Measurements from ENCODE around the gene DMD. TPM values are rescaled to one million over a fixed set of nuclear protein-coding genes. Genes with fewer than 3 reads are reported as not detected.

DMD gene
- total and polyA plus RNA-seq, 2 of the 13 experiments (the other 11 are each of a cell fraction or from before 2014, with no cell fraction given) = 17.6 to 25.9 TPM

GRCh38 chrX:32116047-32116446 lies 1095.3 kb downstream of the DMD start (continued):
- no peak for TF ChIP-seq PRDM15 (CRISPR knock-in tag; IDR thresholded peaks at IDR 0.05)
- no peak for TF ChIP-seq SOX5 (CRISPR knock-in tag; IDR thresholded peaks at IDR 0.05; ENCODE audit: borderline replicate concordance)

GRCh38 chrX:32087663-32088062 lies 1123.7 kb downstream of the DMD start:
- no peak for ATAC-seq
- 4% methylated on average over 4 of the region's 4 CpGs for WGBS (ENCODE audit: low lambda C conversion rate)
- Histone ChIP-seq H3K27ac (ENCODE audit: extremely low read length, insufficient read depth, low read length) (no peak overlapping the region), H3K79me2 (ENCODE audit: insufficient read depth, low read length) (no peaks in the 10 kb centered on the region), H3K4me1 (ENCODE audit: insufficient read depth, low read length) (no peaks in the 10 kb centered on the region), H4K20me1 (ENCODE audit: insufficient read depth, low read length) (no peaks in the 10 kb centered on the region), H3K4me3 (replicated peaks in 1 of 3; ENCODE audit: insufficient read depth in 1 of 3, low read depth in 2 of 3, low read length in 3 of 3) (no peak overlapping the region), H2AFZ (ENCODE audit: low read length) (no peak overlapping the region), H3K36me3 (replicated peaks in 1 of 2; ENCODE audit: control insufficient read depth in 1 of 2, insufficient read depth in 2 of 2, low read length in 2 of 2) (no peaks in the 10 kb centered on the region), H3K9me3 (ENCODE audit: low read length) (no peaks in the 10 kb centered on the region), H3K27me3 (ENCODE audit: control insufficient read depth in 1 of 2, insufficient read depth in 2 of 2, low read length in 2 of 2) (no peaks in the 10 kb centered on the region), H3K9ac (ENCODE audit: insufficient read depth, low read depth, low read length) (no peak overlapping the region), H3K4me2 (ENCODE audit: low read depth, low read length) (no peak overlapping the region)
- CTCF ChIA-PET (ENCODE audit: low intra/inter-chr PET ratio, low total read pairs) = no interaction called here
- POLR2A ChIA-PET = no interaction called here
- intact Hi-C loops (cut with micrococcal nuclease; ENCODE audit: unreplicated experiment) = no loop called here
- DNase-seq (ENCODE audit: low spot score) = no peak
- in situ Hi-C loops (cut with HindIII; ENCODE audit: extremely low pct_ligation_motif_present, low pct_unique_long_range_greater_than_20kb) = no loop called here
- no TSS peak for BruUV-seq (replicated peaks)
- FAIRE-seq = no peak
- TF ChIP-seq BRD4 (CRISPR knock-in tag; IDR thresholded peaks at IDR 0.05) = no peak
- TF ChIP-seq PITX1 (CRISPR knock-in tag; IDR thresholded peaks at IDR 0.05) = no peak
- TF ChIP-seq ZNF781 (CRISPR knock-in tag; IDR thresholded peaks at IDR 0.05; ENCODE audit: borderline replicate concordance, not compliant biosample characterization) = no peak
- no peak for TF ChIP-seq RELA (CRISPR knock-in tag; IDR thresholded peaks at IDR 0.05)
- TF ChIP-seq ZNF121 (CRISPR knock-in tag; IDR thresholded peaks at IDR 0.05) = no peak
- no peak for TF ChIP-seq ZNF841 (CRISPR knock-in tag; IDR thresholded peaks at IDR 0.05; ENCODE audit: borderline replicate concordance)
- TF ChIP-seq, protein P1, sequence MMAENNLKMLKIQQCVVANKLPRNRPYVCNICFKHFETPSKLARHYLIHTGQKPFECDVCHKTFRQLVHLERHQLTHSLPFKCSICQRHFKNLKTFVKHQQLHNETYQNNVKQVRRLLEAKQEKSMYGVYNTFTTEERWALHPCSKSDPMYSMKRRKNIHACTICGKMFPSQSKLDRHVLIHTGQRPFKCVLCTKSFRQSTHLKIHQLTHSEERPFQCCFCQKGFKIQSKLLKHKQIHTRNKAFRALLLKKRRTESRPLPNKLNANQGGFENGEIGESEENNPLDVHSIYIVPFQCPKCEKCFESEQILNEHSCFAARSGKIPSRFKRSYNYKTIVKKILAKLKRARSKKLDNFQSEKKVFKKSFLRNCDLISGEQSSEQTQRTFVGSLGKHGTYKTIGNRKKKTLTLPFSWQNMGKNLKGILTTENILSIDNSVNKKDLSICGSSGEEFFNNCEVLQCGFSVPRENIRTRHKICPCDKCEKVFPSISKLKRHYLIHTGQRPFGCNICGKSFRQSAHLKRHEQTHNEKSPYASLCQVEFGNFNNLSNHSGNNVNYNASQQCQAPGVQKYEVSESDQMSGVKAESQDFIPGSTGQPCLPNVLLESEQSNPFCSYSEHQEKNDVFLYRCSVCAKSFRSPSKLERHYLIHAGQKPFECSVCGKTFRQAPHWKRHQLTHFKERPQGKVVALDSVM (CRISPR knock-in tag; IDR thresholded peaks at IDR 0.05) = no peak
- TF ChIP-seq TMF1 (CRISPR knock-in tag; IDR thresholded peaks at IDR 0.05; ENCODE audit: low read depth) = no peak
- TF ChIP-seq FOXK1 (CRISPR knock-in tag; IDR thresholded peaks at IDR 0.05; ENCODE audit: borderline replicate concordance, low read depth) = no peak
- TF ChIP-seq SP2 (CRISPR knock-in tag; IDR thresholded peaks at IDR 0.05) = no peak
- TF ChIP-seq ZNF331 (CRISPR knock-in tag; IDR thresholded peaks at IDR 0.05) = no peak
- TF ChIP-seq ZFP62 (CRISPR knock-in tag; IDR thresholded peaks at IDR 0.05) = no peak
- TF ChIP-seq, protein P2, sequence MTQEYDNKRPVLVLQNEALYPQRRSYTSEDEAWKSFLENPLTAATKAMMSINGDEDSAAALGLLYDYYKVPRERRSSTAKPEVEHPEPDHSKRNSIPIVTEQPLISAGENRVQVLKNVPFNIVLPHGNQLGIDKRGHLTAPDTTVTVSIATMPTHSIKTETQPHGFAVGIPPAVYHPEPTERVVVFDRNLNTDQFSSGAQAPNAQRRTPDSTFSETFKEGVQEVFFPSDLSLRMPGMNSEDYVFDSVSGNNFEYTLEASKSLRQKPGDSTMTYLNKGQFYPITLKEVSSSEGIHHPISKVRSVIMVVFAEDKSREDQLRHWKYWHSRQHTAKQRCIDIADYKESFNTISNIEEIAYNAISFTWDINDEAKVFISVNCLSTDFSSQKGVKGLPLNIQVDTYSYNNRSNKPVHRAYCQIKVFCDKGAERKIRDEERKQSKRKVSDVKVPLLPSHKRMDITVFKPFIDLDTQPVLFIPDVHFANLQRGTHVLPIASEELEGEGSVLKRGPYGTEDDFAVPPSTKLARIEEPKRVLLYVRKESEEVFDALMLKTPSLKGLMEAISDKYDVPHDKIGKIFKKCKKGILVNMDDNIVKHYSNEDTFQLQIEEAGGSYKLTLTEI (CRISPR knock-in tag; conservative IDR thresholded peaks at IDR 0.05) = no peak
- TF ChIP-seq, protein P3, sequence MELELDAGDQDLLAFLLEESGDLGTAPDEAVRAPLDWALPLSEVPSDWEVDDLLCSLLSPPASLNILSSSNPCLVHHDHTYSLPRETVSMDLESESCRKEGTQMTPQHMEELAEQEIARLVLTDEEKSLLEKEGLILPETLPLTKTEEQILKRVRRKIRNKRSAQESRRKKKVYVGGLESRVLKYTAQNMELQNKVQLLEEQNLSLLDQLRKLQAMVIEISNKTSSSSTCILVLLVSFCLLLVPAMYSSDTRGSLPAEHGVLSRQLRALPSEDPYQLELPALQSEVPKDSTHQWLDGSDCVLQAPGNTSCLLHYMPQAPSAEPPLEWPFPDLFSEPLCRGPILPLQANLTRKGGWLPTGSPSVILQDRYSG (CRISPR knock-in tag; IDR thresholded peaks at IDR 0.05) = no peak
- no peak for TF ChIP-seq NR3C1 (CRISPR knock-in tag; IDR thresholded peaks at IDR 0.05)

Data from HepG2 (cell line).